ENCODE results near the gene EBNA1BP2.
"Not testable (repeated sequence)": the region's sequence is repeated elsewhere in the genome, so short reads cannot be mapped to it uniquely, and the experiment has no call there.

The EBNA1BP2 gene, protein sequence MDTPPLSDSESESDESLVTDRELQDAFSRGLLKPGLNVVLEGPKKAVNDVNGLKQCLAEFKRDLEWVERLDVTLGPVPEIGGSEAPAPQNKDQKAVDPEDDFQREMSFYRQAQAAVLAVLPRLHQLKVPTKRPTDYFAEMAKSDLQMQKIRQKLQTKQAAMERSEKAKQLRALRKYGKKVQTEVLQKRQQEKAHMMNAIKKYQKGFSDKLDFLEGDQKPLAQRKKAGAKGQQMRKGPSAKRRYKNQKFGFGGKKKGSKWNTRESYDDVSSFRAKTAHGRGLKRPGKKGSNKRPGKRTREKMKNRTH

DNA sequence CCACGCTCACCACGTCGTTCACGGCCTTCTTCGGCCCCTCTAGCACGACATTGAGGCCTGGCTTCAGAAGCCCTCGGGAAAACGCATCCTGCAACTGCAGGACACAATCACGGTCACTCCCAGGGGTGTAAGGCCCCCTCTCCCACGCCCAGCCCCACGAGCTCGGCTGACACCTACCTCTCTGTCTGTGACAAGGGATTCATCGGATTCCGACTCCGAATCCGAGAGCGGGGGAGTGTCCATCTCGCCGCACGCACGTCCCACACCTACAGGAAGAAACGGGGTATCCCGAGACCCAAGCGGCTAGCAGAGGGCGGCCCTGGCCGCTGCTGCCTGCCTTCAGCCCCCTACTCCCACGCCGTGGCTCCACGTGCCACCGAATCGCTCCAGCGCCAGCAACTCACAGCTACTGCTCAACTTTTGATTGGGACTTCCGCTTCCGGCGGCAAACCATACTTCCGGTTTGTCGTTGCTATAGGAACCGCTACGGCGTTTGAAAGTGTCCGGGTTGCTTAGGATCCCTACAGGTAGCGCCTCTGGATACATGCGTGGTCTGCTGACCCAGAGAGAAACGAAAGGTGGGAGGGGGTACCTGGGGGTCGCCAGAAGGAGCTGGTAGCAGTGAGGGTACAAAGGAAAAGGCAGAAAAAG lies at the start of gene EBNA1BP2, which contains the start of gene CFAP57:
TSS of gene EBNA1BP2 (minus strand) at position 415 of the 651 bp plus-strand sequence. CDS start at position 243, 172 bp downstream.
TSS of gene CFAP57 (plus strand) at position 455 of the 651 bp plus-strand sequence. CDS start 424 bp downstream, outside the sequence.
- DNase-seq (ENCODE audit: insufficient read length, low spot score), result peak; percentile 89
- peak; percentile 71 for FAIRE-seq
- TF ChIP-seq POLR2A (IDR thresholded peaks at IDR 0.05; ENCODE audit: low read depth, low read length), result peak; percentile 84

DNA sequence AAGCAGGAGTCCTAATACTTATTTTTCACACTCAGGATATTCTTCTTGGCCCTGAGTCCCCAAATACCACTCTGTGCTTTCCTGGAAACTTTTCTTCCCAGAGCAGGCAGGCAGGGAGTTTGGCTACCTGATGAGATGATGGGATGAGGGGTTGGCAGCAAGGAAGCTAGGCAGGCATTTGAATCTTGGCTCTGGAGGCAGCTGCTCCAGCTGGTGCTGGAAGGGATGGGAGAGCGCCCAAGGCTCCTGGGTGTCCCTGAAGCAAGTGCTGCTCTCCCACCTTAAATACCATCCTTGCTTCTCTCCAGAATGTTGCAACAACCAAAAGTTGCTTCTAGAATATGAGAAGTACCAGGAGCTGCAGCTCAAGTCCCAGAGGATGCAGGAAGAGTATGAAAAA lies 49.7 kb upstream of the EBNA1BP2 start:
- FAIRE-seq (no peak), DNase-seq (ENCODE audit: insufficient read length, low spot score) (no peak)
- TF ChIP-seq POLR2A (IDR thresholded peaks at IDR 0.05; ENCODE audit: low read depth, low read length), result no peak

DNA sequence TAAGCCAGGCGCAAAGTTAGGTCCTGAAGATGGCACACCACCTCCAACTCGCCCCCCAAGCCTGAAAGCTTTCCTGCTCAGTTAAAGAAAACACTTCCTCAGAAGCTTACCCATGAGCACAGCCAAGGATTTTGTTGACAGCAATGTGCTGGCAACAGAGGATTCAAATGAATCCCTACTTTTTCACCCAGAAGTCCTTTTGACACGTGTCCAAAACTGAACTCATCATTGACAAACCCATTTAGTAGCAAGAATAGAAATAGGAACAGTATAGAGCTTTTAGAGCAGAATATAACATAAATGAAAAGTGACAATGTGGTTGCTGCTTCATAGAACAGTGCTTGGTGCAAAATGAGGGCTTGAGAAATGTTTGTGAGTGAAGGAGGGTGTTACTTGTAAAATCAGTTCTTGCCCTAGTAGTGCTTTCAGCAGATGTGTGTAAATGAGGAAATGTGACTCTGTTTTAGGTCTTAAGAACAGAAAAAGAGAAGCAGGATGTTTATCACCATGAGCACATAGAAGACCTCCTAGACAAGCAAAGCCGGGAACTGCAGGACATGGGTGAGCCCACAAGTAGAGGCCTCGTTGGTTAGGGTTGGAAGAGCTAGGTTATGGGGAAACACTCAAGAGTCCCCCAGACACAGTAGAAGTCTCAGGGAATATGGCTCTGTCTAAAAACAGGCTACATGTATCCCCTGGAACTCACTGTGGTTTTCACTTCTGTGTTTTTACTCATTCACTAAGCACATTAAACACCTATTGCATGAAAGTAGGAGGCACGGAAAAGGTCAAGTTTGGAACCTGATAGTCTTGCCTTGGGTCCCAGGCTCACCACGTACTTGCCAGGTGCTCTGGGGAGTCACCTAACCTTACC lies 49.1 kb upstream of the EBNA1BP2 start:
- no peak for TF ChIP-seq POLR2A (IDR thresholded peaks at IDR 0.05; ENCODE audit: low read depth, low read length)
- FAIRE-seq, result no peak
- DNase-seq (ENCODE audit: insufficient read length, low spot score), result no peak

DNA sequence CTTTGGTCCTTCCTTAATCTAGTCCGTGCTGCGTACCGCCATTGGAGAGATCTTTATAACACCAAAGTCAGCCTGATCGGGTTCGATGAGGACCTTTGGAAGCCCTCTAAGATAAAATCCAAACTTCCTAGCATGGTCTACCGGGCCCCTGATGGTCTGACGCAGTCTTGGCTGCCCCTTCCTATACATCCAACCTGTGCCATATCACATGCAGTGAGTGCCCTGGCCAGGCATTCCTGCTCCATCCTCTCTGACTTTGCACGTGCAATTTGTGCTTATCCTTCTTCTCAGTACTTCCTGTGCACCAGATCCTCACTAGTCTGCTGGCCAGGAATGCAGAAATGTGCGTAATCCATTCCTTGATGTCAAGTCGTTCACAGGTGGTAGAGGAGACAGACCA lies 45.7 kb upstream of the EBNA1BP2 start:
- no peak for DNase-seq (ENCODE audit: insufficient read length, low spot score)
- TF ChIP-seq POLR2A (IDR thresholded peaks at IDR 0.05; ENCODE audit: low read depth, low read length), result no peak
- no peak for FAIRE-seq

DNA sequence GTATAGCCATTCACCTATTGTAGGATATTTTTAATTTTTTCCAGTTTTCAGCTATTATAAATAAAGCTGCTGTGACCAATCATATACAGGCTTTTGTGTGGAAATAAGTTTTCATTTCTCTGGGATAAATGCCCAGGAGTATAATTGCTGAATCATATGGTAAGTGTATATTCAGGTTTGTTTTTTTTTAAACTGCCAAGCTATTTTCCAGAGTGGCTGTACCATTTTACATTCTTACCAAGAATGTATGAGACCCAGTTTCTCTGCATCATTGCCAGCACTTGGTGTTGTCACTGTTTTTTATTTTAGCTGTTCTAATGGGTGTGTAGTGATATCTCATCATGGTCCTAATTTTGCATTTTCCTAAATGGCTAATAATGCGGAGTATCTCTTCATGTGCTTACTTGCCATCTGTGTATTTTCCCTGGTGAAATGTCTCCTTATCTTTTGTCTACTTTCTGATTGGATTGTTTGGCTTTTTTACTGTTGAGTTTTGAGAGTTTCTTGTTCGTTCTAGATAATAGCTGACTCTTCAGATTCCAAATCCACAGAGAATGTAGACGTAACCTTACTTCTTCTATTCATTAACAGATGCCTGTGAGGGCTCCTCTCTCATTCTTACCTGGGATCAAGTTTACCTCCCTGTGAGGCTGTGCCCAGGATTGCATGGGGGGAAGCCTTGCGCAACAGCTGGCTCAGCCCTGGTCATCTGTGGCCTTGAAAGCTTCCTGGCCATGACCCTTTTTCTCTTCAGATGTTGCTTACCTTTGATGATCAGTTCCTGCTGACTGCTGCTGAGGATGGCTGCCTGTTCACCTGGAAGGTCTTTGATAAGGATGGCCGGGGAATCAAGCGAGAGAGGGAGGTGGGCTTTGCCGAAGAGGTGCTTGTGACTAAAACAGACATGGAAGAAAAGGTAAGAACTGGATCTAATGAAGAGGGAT lies 42.7 kb upstream of the EBNA1BP2 start:
- DNase-seq (ENCODE audit: insufficient read length, low spot score) (no peak), FAIRE-seq (no peak)
- no peak for TF ChIP-seq POLR2A (IDR thresholded peaks at IDR 0.05; ENCODE audit: low read depth, low read length)

DNA sequence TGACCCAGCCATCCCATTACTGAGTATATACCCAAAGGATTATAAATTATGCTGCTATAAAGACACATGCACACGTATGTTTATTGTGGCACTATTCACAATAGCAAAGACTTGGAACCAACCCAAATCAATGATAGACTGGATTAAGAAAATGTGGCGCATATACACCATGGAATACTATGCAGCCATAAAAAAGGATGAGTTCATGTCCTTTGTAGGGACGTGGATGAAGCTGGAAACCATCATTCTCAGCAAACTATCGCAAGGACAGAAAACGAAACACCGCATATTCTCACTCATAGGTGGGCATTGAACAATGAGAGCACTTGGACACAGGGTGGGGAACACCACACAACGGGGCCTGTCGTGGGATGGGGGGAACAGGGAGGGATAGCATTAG lies 36.2 kb upstream of the EBNA1BP2 start:
- FAIRE-seq; DNase-seq (ENCODE audit: insufficient read length, low spot score): not testable (repeated sequence)

DNA sequence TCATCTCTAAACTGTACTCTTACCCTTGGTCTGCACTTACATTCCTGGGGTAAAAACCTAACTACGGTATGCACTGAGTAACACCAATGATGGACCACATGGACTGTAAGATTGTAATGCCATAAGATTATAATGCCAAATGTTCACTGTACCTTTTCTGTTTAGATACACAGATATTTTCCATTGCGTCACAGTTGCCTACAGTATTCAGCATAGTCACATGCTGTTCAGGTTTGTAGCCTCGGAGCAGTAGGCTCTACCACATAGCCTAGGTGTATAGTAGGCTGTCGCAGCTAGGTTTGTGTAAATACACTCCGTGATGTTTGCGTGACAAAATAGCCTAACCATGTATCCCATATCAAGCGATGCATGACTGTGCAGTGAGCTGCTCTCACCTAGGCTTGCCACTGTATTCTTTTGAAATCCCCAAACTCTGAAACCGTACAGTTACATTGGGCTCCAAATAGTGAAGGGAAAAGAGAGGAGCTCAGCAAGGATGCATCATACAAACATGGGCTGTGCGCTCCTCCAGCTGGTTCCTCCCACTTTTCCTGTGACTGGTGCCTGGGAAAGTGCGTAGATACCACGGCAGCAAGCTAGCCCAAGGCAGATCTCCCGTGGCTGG lies 35.3 kb upstream of the EBNA1BP2 start:
- TF ChIP-seq POLR2A (IDR thresholded peaks at IDR 0.05; ENCODE audit: low read depth, low read length), result peak; percentile 19; the same call in 1 of the 2 replicates
- DNase-seq (ENCODE audit: insufficient read length, low spot score), result peak; percentile 28
- FAIRE-seq, result peak; percentile 62

DNA sequence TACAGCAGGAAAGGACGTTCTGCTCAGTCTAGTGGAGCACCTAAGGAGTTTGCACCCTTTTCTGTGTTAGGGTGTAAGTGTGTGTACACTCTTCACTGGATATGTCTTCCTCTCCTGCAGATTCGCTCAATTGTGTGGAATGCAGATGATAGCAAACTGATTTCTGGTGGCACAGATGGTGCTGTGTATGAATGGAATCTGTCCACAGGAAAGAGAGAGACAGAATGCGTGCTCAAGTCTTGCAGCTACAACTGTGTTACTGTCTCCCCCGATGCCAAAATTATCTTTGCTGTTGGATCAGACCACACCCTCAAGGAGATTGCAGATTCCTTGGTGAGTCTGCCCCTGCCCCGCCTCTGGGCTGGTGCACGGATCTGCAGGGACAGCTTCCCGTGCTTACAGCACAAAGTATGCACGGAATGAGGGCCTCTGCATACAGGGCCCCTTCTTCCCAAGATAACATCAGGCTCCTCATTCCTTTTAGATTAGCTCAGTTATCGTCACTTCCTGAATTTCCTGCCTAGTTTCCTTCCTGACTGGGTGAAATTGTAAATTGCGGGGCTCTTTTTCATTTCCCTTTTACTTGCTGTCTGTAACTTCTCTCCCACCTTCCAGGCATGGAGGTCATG lies 34.6 kb upstream of the EBNA1BP2 start:
- DNase-seq (ENCODE audit: insufficient read length, low spot score) (peak; percentile 64), FAIRE-seq (peak; percentile 93)
- peak; percentile 56 for TF ChIP-seq POLR2A (IDR thresholded peaks at IDR 0.05; ENCODE audit: low read depth, low read length)

DNA sequence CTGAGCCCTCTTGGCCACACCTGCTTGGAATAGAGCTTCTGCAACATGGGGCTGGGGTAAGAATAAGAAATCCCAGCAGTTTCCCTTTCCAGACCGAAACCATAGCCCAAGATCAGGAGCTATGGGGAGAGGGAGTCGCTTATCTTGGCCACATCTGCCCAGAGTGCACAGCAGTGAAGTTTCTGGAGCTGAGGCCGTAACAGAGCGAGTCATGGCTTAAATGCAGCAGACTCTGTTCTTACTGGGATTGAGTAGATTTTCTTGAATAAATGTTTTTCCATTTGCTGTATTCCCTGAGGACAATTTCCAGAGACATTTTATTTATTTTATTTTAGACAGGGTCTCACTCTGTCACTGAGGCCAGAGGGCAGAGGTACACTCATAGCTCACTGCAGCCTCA lies 33.6 kb upstream of the EBNA1BP2 start:
- no peak for FAIRE-seq
- no peak for DNase-seq (ENCODE audit: insufficient read length, low spot score)
- TF ChIP-seq POLR2A (IDR thresholded peaks at IDR 0.05; ENCODE audit: low read depth, low read length), result no peak

DNA sequence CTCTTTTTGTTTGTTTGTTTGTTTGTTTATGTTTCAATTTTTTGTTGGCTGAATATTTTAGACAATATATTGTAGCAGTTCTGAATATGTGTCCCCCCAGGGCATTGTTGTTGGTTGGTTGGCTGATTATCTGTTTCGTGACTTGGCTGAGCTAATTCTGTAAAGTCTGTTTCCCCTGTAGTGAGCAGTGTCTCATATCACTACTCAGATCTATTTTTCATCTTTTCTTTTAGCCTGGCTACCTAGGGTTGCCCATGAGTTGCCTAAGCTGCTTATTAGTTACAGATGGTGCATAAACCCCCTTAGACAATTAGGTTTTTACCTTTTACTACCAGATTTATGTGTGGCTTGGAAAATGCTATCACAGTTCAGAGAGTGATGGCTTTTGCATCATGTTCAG lies 32.3 kb upstream of the EBNA1BP2 start:
- no peak for DNase-seq (ENCODE audit: insufficient read length, low spot score)
- FAIRE-seq, result no peak
- no peak for TF ChIP-seq POLR2A (IDR thresholded peaks at IDR 0.05; ENCODE audit: low read depth, low read length)

DNA sequence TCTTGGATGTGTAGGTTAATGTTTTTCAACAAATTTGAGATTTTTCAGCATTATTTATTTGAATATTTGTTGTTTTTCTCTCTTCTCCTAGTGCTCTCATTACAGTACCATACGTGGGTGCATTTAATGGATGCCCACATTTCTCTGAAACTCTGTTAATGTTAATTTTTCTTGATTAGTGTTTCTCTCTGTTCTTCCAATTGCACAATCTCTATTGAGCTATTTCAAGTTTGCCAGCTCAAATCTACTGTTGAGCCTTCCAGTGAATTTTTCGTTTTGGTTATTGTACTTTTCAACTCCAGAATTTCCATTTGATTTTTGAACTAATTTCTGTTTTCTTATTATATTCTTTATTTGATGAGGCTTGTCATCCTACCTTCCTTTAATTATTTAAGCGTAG lies 31.8 kb upstream of the EBNA1BP2 start:
- FAIRE-seq, result no peak
- DNase-seq (ENCODE audit: insufficient read length, low spot score), result no peak
- TF ChIP-seq POLR2A (IDR thresholded peaks at IDR 0.05; ENCODE audit: low read depth, low read length), result no peak

DNA sequence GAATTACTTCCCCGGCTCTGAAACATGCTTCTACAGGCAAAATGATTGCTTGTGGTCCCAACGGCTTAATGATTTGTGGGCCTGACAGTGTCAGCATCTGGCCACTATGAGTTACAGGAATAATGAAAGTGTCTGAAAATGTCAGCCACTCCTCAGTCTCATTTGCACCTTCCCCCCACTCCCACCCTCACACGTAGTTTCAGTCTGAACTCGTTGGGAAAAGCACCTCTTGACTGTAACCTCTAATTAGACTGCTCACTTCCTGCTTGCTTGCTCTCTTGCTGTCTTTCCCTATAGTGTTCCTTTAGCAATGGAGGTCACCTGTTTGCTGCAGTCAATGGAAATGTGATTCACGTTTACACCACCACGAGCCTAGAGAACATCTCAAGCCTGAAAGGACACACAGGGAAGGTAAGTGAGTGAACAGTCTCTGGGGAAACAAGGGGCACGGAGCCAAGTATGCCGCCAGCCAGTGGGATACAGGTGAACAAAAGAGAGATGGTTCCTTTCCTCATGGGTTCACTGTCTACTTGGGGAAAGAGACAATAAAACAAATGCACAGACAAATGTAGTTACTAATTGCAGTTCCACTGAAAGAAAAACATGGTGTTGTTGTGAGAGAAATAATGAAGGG lies 27.1 kb upstream of the EBNA1BP2 start:
- TF ChIP-seq POLR2A (IDR thresholded peaks at IDR 0.05; ENCODE audit: low read depth, low read length), result no peak
- FAIRE-seq (no peak), DNase-seq (ENCODE audit: insufficient read length, low spot score) (no peak)
